Spleen (tissue), 11 donors: Measurements from ENCODE around the gene AHCTF1. TPM values are rescaled to one million over a fixed set of nuclear protein-coding genes. Genes with fewer than 3 reads are reported as not detected.

ENCODE experiments used
- DNase-seq: peaks from one replicate; pipeline ENCODE4 v3.0.0-alpha.2; 2020
- H3K27ac ChIP-seq, 8 donors: fragments of 200-600 bp; sonication (generic) in 7 of 8; 1 replicate in 4 of 8; 2 replicates in 4 of 8; pipeline versions ENCODE4 v1.5.0 to v1.8.0; 2016 to 2021; ENCODE audit warnings: inconsistent platforms in 4 of 8, mild to moderate bottlenecking in 4 of 8, moderate library complexity in 1 of 8
- H3K27me3 ChIP-seq, 7 donors: fragments of 200-600 bp; sonication (generic) in 6 of 7; replicated peaks in 1 of 7; 1 replicate in 4 of 7; 2 replicates in 3 of 7; pipeline versions ENCODE4 v1.5.0 to v1.8.0; 2016 to 2021; ENCODE audit warnings: inconsistent platforms in 3 of 7, mild to moderate bottlenecking in 1 of 7
- H3K36me3 ChIP-seq, 6 donors: fragments of 200-600 bp; sonication (generic) in 5 of 6; 1 replicate in 4 of 6; 2 replicates in 2 of 6; pipeline versions ENCODE4 v1.5.0 to v1.8.0; 2016 to 2021; ENCODE audit warnings: inconsistent platforms in 2 of 6
- H3K4me1 ChIP-seq, 6 donors: fragments of 200-600 bp; sonication (generic) in 5 of 6; 1 replicate in 3 of 6; 2 replicates in 3 of 6; pipeline versions ENCODE4 v1.5.0 to v1.8.0; 2016 to 2021; ENCODE audit warnings: inconsistent platforms in 3 of 6
- H3K4me3 ChIP-seq, 8 donors: fragments of 200-600 bp; sonication (generic) in 7 of 8; 1 replicate in 4 of 8; 2 replicates in 4 of 8; pipeline versions ENCODE4 v1.5.0 to v1.8.0; 2016 to 2021; ENCODE audit warnings: inconsistent platforms in 4 of 8, mild to moderate bottlenecking in 4 of 8, moderate library complexity in 2 of 8
- H3K9me3 ChIP-seq, 8 donors: fragments of 200-600 bp; sonication (generic) in 7 of 8; 1 replicate in 4 of 8; 2 replicates in 4 of 8; pipeline versions ENCODE4 v1.5.0 to v1.8.0; 2016 to 2021; ENCODE audit warnings: inconsistent platforms in 4 of 8
- POLR2A ChIP-seq, 3 donors: fragments of 450-650 bp; IDR thresholded peaks; one replicate each; pipeline ENCODE4 v1.5.1; 2017; ENCODE audit warnings: antibody characterized with exemption in 3 of 3, mild to moderate bottlenecking in 1 of 3
- POLR2AphosphoS5 ChIP-seq, 3 donors: sonication (generic); formaldehyde crosslinking; IDR thresholded peaks; one replicate each; pipeline ENCODE4 v1.5.1; 2017; ENCODE audit warnings: antibody characterized with exemption in 3 of 3
- WGBS, 5 donors: extraction: QIAGEN DNeasy Blood & Tissue Kit in 3 of 5; methylation state at CpG; one replicate each; pipeline versions ENCODE4 v1.1.5 to v1.1.7; 2013 to 2018; 5-methylcytosine and 5-hydroxymethylcytosine counted together
- intact Hi-C: fragments of 100-400 bp; cut with DNase I; formaldehyde crosslinking; loops from one replicate; pipeline ENCODE4 v1.15.0; 2023; ENCODE audit warnings: low total_unique reads
- polyA plus RNA-seq, 3 donors: library from polyadenylated mRNA; stranded (reverse); fragments of 200-250 nt; gene quantifications; one replicate each; pipeline ENCODE4 v1.2.1, GENCODE V29; 2013
- total RNA-seq, 7 donors: library from RNA; depleted of rRNA in 3 of 7; stranded (reverse); fragments of >200 nt in 3 of 7; fragmentation: NEBNext Ultra II Directional in 4 of 7; extraction: Animal tissue kit (Norgen Biotek cat#: 25700) in 4 of 7; gene quantifications; one replicate each; pipeline versions ENCODE4 v1.1.0 to v1.2.1, GENCODE V29; 2016 to 2021
- TF ChIP-seq, protein P1 (sequence below), 11 experiments: fragments of 200-600 bp in 7 of 11; fragments of 450-650 bp in 4 of 11; sonication (generic) in 4 of 11; IDR thresholded peaks in 8 of 11; conservative IDR thresholded peaks in 3 of 11; 1 replicate in 7 of 11; 2 replicates in 4 of 11; pipeline versions ENCODE4 v1.4.0 to v1.8.0; 2016 to 2021; ENCODE audit warnings: antibody characterized with exemption in 11 of 11, inconsistent platforms in 4 of 11, mild to moderate bottlenecking in 1 of 11
- donor health status: healthy with polysubstance abuse.
- donor health status: DM: no; HTN: no; CAD: no; lungs with moderate emphysema.
- donor health status: DM: no; HTN: no; CAD: no.
- donor health status: Bipolar disorder and iron deficiency.
- donor health status: healthy.
- donor health status: DM: no; HTN: no; CAD: no.
- donor health status: DM: yes; HTN: yes; CAD: no.

Gene AHCTF1
- total and polyA plus RNA-seq, 10 donors, result 8.1 to 68.8 (median 39.1) TPM

DNA sequence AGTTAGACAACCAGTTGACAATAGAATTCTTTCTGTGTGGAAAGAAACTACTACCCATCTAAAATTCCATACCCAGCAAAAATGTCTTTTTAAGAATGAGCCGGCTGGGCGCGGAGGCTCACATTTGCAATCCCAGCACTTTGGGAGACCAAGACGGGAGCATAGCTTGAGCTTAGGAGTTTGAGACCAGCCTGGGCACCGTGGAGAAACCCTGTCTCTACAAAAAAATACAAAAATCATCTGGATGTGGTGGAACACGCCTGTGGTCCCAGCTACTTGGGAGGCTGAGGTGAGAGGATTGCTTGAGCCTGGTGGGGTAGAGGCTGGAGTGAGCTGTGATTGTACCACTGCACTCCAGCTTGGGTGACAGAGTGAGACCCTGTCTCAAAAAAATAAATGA, 128.4 kb downstream of the AHCTF1 start:
- H3K4me3 ChIP-seq, result no peak overlapping the region
- peak; percentile 18 for DNase-seq
- no peaks in the 10 kb centered on the region for H3K4me1 ChIP-seq
- no peaks in the 10 kb centered on the region for H3K36me3 ChIP-seq
- 93 to 96% (median 95%) methylated on average over 6 of the region's 6 CpGs for WGBS, 5 donors
- intact Hi-C loops, result no loop called here
- peaks cover 0 to 6% (median 0%) of the 10 kb centered on the region in 8 donors for H3K9me3 ChIP-seq
- H3K27ac ChIP-seq, result no peak overlapping the region
- TF ChIP-seq, protein P1, sequence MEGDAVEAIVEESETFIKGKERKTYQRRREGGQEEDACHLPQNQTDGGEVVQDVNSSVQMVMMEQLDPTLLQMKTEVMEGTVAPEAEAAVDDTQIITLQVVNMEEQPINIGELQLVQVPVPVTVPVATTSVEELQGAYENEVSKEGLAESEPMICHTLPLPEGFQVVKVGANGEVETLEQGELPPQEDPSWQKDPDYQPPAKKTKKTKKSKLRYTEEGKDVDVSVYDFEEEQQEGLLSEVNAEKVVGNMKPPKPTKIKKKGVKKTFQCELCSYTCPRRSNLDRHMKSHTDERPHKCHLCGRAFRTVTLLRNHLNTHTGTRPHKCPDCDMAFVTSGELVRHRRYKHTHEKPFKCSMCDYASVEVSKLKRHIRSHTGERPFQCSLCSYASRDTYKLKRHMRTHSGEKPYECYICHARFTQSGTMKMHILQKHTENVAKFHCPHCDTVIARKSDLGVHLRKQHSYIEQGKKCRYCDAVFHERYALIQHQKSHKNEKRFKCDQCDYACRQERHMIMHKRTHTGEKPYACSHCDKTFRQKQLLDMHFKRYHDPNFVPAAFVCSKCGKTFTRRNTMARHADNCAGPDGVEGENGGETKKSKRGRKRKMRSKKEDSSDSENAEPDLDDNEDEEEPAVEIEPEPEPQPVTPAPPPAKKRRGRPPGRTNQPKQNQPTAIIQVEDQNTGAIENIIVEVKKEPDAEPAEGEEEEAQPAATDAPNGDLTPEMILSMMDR (IDR thresholded peaks at IDR 0.05 in 8 of 11, conservative IDR thresholded peaks at IDR 0.05 in 3 of 11), result no peak
- no peaks in the 10 kb centered on the region for H3K27me3 ChIP-seq

DNA sequence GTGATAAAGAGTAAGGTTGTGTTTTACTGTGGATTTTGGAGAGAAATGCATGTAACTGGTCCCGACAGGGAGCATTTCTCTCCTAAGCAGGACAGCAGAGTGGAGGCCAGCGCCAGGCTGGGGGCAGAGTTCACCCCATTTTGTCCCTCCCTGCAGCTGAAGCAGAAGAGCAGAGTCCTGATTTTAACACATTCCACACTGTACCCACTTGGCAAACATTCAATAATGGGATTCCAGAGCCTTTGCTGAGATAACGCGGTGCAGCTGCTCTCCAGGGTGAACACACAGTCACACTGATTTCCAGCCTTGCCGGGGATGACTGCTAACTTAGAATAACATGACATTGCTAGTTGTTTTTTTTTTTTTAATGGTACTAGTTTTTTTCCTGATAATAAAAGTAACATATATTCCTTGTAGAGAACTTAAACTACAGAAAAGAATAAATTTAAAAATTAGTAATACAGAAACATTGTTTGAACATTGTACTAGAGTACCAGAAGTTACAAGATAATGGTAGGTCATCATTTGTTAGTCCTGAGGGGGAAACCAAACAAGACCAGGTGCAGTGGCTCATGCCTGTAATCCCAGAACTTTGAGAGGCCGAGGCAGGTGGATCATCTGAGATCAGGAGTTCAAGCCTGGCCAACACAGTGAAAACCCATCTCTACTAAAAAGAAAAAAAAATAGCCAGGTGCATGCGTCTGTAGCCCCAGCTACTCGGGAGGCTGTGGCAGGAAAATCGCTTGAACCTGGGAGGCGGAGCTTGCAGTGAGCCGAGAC, 130.3 kb downstream of the AHCTF1 start:
- no peak for TF ChIP-seq POLR2AphosphoS5 (IDR thresholded peaks at IDR 0.05)
- intact Hi-C loops, result no loop called here
- Histone ChIP-seq H3K9me3 (peaks cover 0 to 6% (median 0%) of the 10 kb centered on the region in 8 donors), H3K4me3 (no peak overlapping the region), H3K27me3 (peaks cover 0 to 4% (median 0%) of the 10 kb centered on the region in 7 donors), H3K4me1 (no peaks in the 10 kb centered on the region), H3K36me3 (no peaks in the 10 kb centered on the region), H3K27ac (no peak overlapping the region)
- WGBS, 5 donors, result 79 to 91% (median 88%) methylated on average over 11 of the region's 11 CpGs
- DNase-seq, result no peak

DNA sequence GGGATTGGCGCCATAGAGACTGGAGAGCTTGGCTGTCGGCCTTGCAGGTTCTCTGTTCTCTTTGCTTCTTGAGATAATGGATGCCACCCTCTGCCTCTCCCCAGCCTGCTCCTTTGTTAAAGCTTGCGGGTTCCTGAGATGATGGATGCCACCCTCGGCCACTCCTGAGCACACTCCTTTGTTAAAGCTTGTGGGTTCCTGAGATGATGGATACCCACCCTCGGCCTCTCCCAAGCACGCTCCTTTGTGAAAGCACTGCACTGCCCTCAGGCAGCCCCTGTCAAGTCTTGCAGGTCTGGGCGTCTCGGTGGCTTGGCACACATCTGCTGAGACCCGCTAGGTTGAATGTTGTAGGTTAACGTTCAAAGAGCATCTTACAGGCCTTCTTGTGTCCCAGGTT, 131.0 kb downstream of the AHCTF1 start:
- WGBS, 5 donors, result 89 to 94% (median 91%) methylated on average over 10 of the region's 10 CpGs
- no peaks in the 10 kb centered on the region for H3K36me3 ChIP-seq
- no peaks in the 10 kb centered on the region for H3K4me1 ChIP-seq
- no peak overlapping the region for H3K27ac ChIP-seq
- TF ChIP-seq POLR2AphosphoS5 (IDR thresholded peaks at IDR 0.05), result no peak
- TF ChIP-seq, protein P1 (IDR thresholded peaks at IDR 0.05 in 8 of 11, conservative IDR thresholded peaks at IDR 0.05 in 3 of 11), result no peak
- TF ChIP-seq POLR2A (IDR thresholded peaks at IDR 0.05), result no peak
- no peak for DNase-seq
- H3K4me3 ChIP-seq, result no peak overlapping the region
- H3K27me3 ChIP-seq, result peaks cover 0 to 4% (median 0%) of the 10 kb centered on the region in 7 donors
- intact Hi-C loops, result no loop called here
- peaks cover 0 to 6% (median 0%) of the 10 kb centered on the region in 8 donors for H3K9me3 ChIP-seq

DNA sequence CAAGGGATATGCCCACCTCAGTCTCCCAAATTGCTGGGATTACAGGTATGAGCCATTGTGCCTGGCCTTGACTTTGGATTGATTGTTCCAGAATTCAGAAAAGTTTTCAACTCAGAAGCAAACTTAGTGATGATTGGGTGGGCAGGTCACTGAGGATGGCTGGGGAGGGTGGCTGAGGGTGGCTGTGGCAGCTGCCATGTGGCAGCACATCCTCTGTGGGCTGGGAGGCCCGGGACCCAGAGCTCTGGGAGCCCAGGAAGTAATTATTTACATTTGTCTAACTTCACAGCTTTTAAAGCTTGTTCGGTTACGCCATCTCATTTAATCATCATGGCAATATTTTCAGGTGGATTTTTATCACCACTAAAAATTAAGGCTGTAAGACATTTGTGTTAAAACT, 131.4 kb downstream of the AHCTF1 start:
- Histone ChIP-seq H3K4me1 (no peaks in the 10 kb centered on the region), H3K36me3 (no peaks in the 10 kb centered on the region), H3K27ac (no peak overlapping the region), H3K27me3 (peaks cover 0 to 4% (median 0%) of the 10 kb centered on the region in 7 donors), H3K9me3 (peaks cover 0 to 6% (median 0%) of the 10 kb centered on the region in 8 donors), H3K4me3 (no peak overlapping the region)
- no peak for DNase-seq
- WGBS, 5 donors, result 70 to 85% (median 74%) methylated on average over 3 of the region's 3 CpGs
- intact Hi-C loops, result no loop called here
- TF ChIP-seq POLR2AphosphoS5 (IDR thresholded peaks at IDR 0.05), result no peak
- TF ChIP-seq, protein P1 (IDR thresholded peaks at IDR 0.05 in 8 of 11, conservative IDR thresholded peaks at IDR 0.05 in 3 of 11), result no peak
- TF ChIP-seq POLR2A (IDR thresholded peaks at IDR 0.05), result no peak
